CD4-positive, alpha-beta T cell (primary cell): Measurements from ENCODE around the gene FAM120A. TPM values are rescaled to one million over a fixed set of nuclear protein-coding genes. Genes with fewer than 3 reads are reported as not detected.

Source experiments
- ATAC-seq: fragments of 200-7000 bp; cut with Tn5 transposase; one replicate; pipeline ENCODE4 v1.10.0; 2022; ENCODE audit warnings: mild to moderate bottlenecking; ENCODE audit not compliant: poor library complexity
- CTCF ChIA-PET: fragments of 350-600 bp; sonication (Branson Sonifier 250); formaldehyde crosslinking; loops from one replicate; lab custom pipeline; 2021; ENCODE audit warnings: antibody characterized with exemption, inconsistent platforms; lab: Charles Lee
- POLR2A ChIA-PET: fragments of 350-600 bp; sonication (Branson Sonifier 250); formaldehyde crosslinking; loops from one replicate; lab custom pipeline; 2021; ENCODE audit warnings: antibody characterized with exemption, inconsistent platforms; lab: Charles Lee
- DNase-seq, 14 experiments: peaks; one replicate each; pipeline ENCODE4 v3.0.0-alpha.2; 2013 to 2020; ENCODE audit warnings: mixed read lengths in 2 of 14
- H3K27ac ChIP-seq, 2 donors: one replicate each; pipeline versions ENCODE4 v1.5.1 to v1.7.0; 2013; ENCODE audit warnings: low read length in 2 of 2, low read depth in 1 of 2, mild to moderate bottlenecking in 1 of 2
- H3K27me3 ChIP-seq, 2 experiments: 1 replicate in 1 of 2; 2 replicates in 1 of 2; pipeline versions ENCODE4 v1.6.1 to v1.7.0; 2013; ENCODE audit warnings: low read length in 2 of 2, control low read depth in 1 of 2, mild to moderate bottlenecking in 1 of 2, moderate library complexity in 1 of 2; ENCODE audit not compliant: insufficient read depth in 2 of 2, control insufficient read depth in 1 of 2
- H3K36me3 ChIP-seq: one replicate; pipeline ENCODE4 v1.6.1; 2013; ENCODE audit warnings: low read length, control low read depth; ENCODE audit not compliant: insufficient read depth
- H3K4me1 ChIP-seq: one replicate; pipeline ENCODE4 v1.6.1; 2013; ENCODE audit warnings: low read length, control low read depth; ENCODE audit not compliant: insufficient read depth
- H3K4me3 ChIP-seq: one replicate; pipeline ENCODE4 v1.5.1; 2013; ENCODE audit warnings: mild to moderate bottlenecking, low read length, moderate library complexity
- H3K9me3 ChIP-seq, 2 experiments: 1 replicate in 1 of 2; 2 replicates in 1 of 2; pipeline versions ENCODE4 v1.6.1 to v1.7.0; 2013; ENCODE audit warnings: low read length in 2 of 2, mild to moderate bottlenecking in 2 of 2, control low read depth in 1 of 2, moderate library complexity in 1 of 2; ENCODE audit not compliant: control insufficient read depth in 1 of 2, insufficient read depth in 1 of 2
- H3K27ac Mint-ChIP-seq: one replicate; pipeline ENCODE4 v1.8.0; 2020; ENCODE audit warnings: mixed read lengths
- H3K27me3 Mint-ChIP-seq: one replicate; pipeline ENCODE4 v1.8.0; 2021; ENCODE audit warnings: mixed read lengths
- H3K36me3 Mint-ChIP-seq: one replicate; pipeline ENCODE4 v1.8.0; 2021; ENCODE audit warnings: low read depth, mixed read lengths
- H3K4me1 Mint-ChIP-seq: one replicate; pipeline ENCODE4 v1.8.0; 2021; ENCODE audit warnings: low read depth, mixed read lengths
- H3K4me3 Mint-ChIP-seq: one replicate; pipeline ENCODE4 v1.8.0; 2020; ENCODE audit warnings: mild to moderate bottlenecking, mixed read lengths
- H3K9me3 Mint-ChIP-seq: one replicate; pipeline ENCODE4 v1.8.0; 2020; ENCODE audit warnings: mixed read lengths
- CTCF ChIP-seq: fragments of 200-600 bp; IDR thresholded peaks from one replicate; pipeline ENCODE4 v1.8.0; 2022; ENCODE audit warnings: antibody characterized with exemption, mild to moderate bottlenecking
- intact Hi-C, 2 experiments: fragments of 100-400 bp; cut with DNase I in 1 of 2; cut with micrococcal nuclease in 1 of 2; formaldehyde crosslinking; loops; one replicate each; pipeline versions ENCODE4 v1.15.1 to v1.9.0; 2023 to 2025; cut with DNase I, micrococcal nuclease
- total RNA-seq, 174 experiments: library from RNA in 2 of 174; stranded (reverse) in 2 of 174; gene quantifications; one replicate each; pipeline ENCODE4 v1.2.3 and lab custom pipeline; 2021 to 2026

Gene FAM120A
- total RNA-seq, 2 experiments from 2014 or later = 46.5 to 51.7 TPM

- H3K27me3 Mint-ChIP-seq = no peaks in the 10 kb centered on the region
- DNase-seq = no peak
- peak overlapping the region; percentile 31 for H3K27ac Mint-ChIP-seq
- Histone ChIP-seq H3K36me3 (no peaks in the 10 kb centered on the region), H3K27ac (no peak overlapping the region), H3K27me3 (no peaks in the 10 kb centered on the region), H3K4me1 (peaks cover 46% of the 10 kb centered on the region), H3K9me3 (no peaks in the 10 kb centered on the region), H3K4me3 (no peak overlapping the region)
- ATAC-seq = no peak
- no peak for TF ChIP-seq CTCF
- peak overlapping the region; percentile 1 for H3K4me3 Mint-ChIP-seq
- intact Hi-C loops = no loop called here
- H3K4me1 Mint-ChIP-seq = peaks cover 90% of the 10 kb centered on the region
- ChIA-PET CTCF (interaction anchor here (0.9 kb wide), 1 partner anchor 10 kb away, joined by 3 read pairs; no protein-coding TSS in a partner anchor), POLR2A (interaction anchor here (2.1 kb wide), 1 partner anchor 12 kb away, joined by 9 read pairs; the partner anchor contains the start of gene FAM120AOS)
- H3K36me3 Mint-ChIP-seq = peaks cover 8% of the 10 kb centered on the region
- no peaks in the 10 kb centered on the region for H3K9me3 Mint-ChIP-seq
Measured at GRCh38 chr9:93465855-93466254, 14.4 kb downstream of the FAM120A start.

DNA sequence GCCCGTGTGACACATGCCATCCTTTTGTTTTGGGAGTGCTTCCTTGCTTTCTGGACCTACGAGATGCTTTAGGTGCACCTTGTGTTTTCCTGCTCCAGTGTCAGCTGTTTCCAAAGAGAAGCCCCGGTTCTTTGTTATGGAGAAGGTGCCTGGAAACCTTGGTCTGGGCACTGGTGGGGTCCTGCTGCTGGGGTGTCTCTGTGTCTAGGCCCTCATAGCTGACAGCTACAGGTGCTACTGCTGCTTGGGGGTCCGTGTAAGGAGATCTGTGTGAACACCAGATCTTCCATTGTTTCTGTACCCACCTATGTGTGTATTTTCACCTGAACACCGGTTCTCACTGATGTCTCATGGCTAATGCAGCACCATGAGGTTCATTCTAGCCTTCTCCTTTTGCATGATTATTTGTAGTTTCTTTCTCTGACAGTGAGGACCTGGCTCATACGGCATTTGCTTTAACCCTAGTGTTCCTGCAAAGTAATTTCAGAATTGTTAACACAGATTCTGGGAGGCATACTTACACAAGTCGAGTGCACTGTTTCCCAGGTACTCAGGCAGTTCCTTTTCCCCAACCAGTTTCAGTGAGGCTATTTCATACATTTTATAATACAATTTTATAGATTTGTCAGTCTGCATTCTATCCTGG is 15.1 kb downstream of the FAM120A start:
- CTCF ChIA-PET = no interaction called here
- no peaks in the 10 kb centered on the region for H3K27me3 Mint-ChIP-seq
- TF ChIP-seq CTCF = no peak
- Histone ChIP-seq H3K27me3 (no peaks in the 10 kb centered on the region), H3K36me3 (peaks cover 6% of the 10 kb centered on the region), H3K9me3 (no peaks in the 10 kb centered on the region), H3K4me1 (peaks cover 46% of the 10 kb centered on the region), H3K27ac (no peak overlapping the region), H3K4me3 (no peak overlapping the region)
- H3K36me3 Mint-ChIP-seq = peaks cover 14% of the 10 kb centered on the region
- no peaks in the 10 kb centered on the region for H3K9me3 Mint-ChIP-seq
- peaks cover 93% of the 10 kb centered on the region for H3K4me1 Mint-ChIP-seq
- ATAC-seq = no peak
- H3K4me3 Mint-ChIP-seq = no peak overlapping the region
- peak overlapping the region; percentile 31 for H3K27ac Mint-ChIP-seq
- POLR2A ChIA-PET = interaction anchor here (2.1 kb wide), 1 partner anchor 13 kb away, joined by 9 read pairs; the partner anchor contains the start of gene FAM120AOS
- intact Hi-C loops = no loop called here
- DNase-seq = no peak

GRCh38 chr9:93467062-93467416 is 15.6 kb downstream of the FAM120A start:
- DNase-seq (no peak), ATAC-seq (no peak)
- Histone ChIP-seq H3K36me3 (peaks cover 9% of the 10 kb centered on the region), H3K9me3 (no peaks in the 10 kb centered on the region), H3K27ac (no peak overlapping the region), H3K4me1 (peaks cover 46% of the 10 kb centered on the region), H3K4me3 (no peak overlapping the region), H3K27me3 (no peaks in the 10 kb centered on the region)
- TF ChIP-seq CTCF = no peak
- Mint-ChIP-seq H3K4me1 (peaks cover 93% of the 10 kb centered on the region), H3K9me3 (no peaks in the 10 kb centered on the region), H3K27ac (peak overlapping the region; percentile 31), H3K4me3 (peak overlapping the region; percentile 4), H3K27me3 (no peaks in the 10 kb centered on the region), H3K36me3 (peaks cover 17% of the 10 kb centered on the region)
- POLR2A ChIA-PET = interaction anchor here (2.1 kb wide), 1 partner anchor 14 kb away, joined by 9 read pairs; the partner anchor contains the start of gene FAM120AOS
- CTCF ChIA-PET = no interaction called here
- intact Hi-C loops = no loop called here
